Measurements from ENCODE around the gene PDE6B.
"Not testable (repeated sequence)": the region's sequence is repeated elsewhere in the genome, so short reads cannot be mapped to it uniquely, and the experiment has no call there.

PDE6B gene

DNA sequence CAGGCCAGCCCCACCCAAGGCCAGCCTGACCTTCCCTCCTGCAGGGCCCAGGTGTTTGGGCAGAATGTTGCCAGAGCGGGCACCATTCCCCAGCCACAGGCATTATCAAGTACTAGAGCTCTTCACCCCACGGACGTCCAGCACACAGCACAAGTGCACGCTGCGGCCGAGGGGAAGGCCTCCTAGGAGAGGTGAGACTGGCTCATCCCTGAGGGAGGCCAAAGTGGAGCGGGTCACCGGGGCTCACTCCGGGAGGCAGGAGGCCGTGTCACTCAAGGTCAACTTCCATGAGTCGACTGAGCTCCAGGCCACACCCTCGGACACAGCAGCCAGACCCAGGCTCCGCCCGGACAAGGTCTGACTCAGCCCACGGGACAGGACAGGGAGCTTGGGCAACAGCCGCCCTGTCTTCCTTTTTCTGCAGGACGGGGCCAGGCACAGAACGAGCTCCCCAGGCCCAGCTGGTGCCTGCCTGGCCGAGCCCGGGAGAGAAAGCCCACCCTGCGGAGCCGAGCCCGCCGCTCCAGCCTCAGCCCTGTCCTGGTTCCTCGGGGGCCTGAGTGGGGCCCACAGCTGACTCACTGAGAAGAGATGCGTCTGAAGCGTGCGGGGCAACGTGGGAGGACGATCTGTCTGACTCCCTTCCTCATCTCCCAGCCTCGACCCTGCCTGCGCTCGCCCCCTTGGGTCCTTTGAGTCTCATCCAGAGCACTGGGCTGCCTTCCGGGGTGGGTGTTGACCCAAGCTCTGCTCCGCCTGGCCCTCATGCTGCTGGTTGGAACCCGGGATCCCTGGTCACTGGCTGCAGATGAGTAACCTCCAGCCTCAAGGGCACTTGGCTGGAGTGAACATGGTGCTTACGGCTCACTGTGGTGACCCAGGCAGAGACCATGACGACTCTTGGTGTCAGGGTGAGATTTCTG, 61.9 kb downstream of the PDE6B start:
- no peak for DNase-seq

DNA sequence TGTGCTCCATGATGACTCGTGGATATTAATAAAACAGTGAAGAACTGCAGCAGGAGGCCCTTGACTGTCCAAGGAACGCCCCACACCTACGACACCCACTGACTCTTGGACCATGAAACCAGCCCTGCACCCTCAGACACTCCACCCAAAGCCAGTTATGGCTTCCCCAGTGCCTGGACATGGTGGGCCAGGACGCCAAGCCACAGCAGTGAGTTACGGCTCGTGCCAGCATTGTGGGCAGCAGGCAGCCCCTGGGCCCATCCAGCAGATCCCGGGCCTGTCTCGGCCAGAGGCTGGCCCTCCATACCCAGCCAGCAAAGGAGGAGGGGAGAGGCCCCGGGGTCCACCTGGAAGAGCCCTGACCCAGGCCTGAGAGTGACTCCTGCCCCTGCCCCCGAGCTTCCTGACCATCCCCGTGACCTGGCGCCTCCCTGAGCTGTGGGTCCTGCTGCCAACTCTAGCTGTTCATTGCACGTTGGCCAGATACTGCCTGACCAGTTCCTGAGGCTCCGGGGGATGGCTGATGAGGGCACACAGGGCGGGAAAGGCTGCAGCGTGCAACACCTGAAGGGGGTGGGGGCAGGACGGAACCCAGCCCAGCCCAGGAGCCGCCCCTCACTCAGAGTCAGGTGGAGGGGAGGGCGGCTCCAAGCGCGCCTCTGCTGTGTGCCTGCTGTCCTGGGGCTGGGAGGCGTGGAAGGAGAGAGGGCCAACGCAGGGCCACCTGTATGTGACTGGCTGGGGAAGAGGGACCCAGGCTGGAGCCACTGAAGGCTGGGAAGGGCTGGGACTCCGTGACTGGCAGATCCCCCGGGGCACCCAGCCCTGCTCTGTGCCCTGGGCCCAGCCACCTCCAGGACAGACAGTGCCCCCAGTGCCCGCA, 62.8 kb downstream of the PDE6B start:
- no peak for DNase-seq

DNA sequence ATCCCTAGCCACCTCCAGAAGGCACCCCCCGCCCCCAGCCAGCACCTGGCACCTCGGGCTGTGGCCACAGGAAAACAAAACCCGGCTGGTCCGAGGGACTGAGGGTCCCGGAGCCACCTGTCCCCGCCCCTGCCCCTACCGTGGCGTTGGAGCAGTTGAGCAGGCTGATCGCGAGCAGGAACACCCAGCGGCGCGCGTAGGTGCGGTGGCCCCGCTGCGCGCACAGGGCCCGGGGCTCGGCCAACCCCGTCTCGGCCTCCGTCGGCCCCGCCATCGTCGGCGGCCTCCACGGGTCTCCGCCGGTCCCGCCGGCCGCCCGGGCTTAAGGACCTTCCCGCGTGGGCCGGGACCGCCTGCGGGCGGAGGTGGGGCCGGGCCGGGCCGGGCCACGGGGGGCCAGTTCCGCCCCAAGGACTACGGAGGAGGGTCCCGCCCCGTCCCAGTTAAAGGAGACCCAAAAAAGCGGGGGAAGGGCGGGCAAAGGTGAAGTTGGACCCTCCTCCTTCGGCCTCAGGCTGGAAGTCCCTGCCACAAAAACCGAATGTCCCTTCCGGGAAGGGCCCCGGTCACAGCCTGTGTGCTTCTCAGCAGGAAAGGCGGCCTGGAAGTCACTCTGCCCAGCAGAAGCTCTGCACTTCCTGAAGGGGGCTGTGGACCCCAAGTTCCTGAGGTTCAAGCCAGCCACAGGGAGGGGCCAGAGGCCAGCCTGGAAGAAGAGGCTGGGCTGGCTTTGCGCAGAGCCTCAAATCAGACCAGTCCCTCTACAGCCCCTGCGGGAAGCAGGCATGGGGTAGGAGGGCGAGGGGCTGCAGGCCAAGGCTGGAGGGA, 63.7 kb downstream of the PDE6B start, which contains the start of gene SLC49A3:
Gene SLC49A3, minus strand, starts transcription at position 298 of the 828 bp plus-strand sequence. Its CDS starts 24 bp downstream, at position 274.
- DNase-seq: peak; percentile 20

DNA sequence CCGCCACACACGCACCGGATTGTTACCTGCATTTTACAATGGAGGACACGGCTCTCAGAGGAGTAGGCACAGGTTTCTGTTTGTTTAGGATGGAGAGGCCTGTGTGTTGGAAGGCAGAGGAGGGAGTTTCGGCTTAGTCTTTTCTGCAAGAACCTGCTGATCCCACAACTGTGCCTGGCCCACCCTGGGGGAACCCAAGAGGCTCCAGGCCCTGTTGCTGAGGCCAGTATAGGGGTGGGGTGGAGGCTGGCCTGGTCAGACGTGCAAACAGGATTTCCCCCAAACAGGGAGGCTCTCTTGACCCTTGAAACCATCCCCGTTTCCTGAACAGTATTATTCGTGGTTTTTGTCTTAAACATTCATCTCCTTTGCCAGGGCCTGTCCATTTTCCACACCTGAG, 64.3 kb downstream of the PDE6B start:
- DNase-seq: no peak

DNA sequence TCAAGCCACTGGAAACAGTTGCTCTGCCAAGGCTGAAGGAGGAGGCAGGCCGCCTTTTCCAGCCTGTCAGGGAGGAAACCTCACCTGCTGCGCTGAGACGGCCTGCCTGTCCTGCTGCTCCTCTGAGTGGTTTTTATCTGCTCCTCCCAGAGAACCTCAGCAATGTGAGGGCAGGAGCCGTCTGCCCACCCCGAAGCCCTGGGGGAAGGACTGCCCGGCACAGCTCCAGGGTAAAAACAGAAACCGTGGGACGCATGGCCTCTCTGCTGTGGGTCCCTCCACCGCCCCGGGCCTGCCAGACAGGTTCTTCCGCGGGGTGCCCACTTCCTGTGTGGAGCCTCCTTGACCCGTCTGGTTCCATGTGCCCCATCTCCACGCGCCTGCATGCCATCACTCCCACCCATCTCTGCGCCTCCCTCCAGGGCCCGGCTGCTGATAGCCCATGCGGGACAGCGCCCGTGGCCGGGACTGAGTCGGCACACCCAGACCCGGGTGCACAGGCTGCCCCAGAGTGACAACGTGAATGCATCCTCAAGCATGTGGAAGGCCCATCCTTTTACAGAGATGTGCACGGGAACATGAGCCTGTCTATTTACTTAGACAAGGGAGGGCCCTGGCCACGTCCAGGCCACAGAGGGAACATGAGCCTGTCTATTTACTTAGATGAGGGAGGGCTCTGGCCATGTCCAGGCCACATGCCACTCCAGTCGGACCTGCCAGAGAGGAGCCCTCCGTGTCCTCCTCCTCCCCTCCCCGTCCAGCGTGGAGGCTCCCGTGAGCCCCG, 67.6 kb downstream of the PDE6B start:
- DNase-seq: peak; percentile 36

DNA sequence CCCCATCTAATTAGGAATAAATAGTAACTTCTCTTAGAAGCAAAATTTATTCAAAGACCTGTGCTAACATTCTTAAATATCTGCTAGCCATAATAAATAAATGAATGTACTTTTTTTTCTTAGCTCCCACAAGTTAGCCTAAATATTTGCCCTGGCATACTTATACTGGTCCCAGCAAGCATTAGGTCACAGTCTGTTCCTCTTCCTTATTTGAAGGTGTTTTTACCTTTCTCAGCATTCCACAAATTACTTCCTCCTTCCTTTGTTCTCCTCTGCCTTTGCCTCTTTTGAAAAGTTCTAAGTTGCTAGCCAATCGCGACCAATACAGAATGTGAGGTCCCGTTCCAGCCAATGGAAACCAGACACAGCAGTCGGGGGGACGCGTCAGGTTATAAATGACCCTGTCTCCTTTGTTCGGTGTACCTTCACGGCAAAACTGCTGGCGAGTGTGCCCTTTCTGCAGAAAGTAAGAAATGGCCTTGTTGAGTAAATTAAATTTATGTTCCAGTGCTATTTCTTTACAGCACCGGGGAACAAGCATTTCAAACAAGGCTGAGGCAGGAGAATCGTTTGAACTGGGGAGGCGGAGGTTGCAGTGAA, 69.1 kb downstream of the PDE6B start:
- DNase-seq: not testable (repeated sequence)

DNA sequence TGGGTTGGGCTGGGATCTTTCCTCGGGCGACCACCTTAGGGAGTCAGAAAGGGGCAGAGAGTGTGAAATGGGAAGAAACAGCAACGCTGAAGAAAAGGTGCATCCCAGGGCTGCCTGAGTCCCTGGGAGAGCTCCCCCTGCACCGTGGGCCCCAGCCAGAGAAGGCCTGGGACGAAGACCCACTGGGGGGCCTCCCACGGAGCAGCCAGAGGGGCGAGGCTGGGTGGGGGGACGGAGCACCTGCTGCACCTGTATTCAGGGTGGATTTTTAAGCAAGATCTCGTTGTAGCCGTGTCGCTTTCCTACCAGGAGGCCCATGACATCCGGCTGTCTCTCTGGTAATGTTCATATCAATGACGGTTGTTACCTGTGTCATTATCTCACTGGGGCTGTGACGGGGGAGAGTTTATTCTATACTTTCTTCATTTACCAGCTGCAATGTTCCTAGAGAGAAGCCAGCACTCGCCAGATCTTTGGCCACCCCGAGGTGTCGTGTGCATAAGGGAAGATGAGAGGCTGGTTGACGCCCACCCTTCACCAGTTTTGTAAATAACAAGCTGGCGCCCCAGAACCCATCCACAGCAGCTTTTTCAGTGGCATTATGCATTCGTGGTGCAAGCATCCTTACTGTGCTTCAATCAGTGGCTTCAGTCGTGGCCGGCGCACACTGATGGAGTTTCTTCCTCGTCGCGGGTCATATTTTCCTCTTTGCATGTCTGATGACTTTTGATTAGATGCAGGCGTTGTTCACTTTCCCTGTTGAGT, 74.6 kb downstream of the PDE6B start:
- DNase-seq: no peak

GRCh38 chr4:700587-701264, 75.4 kb downstream of the PDE6B start:
- DNase-seq: no peak

- DNase-seq: no peak
Measured at GRCh38 chr4:702618-703048, 77.3 kb downstream of the PDE6B start.

GRCh38 chr4:703336-704197, 78.2 kb downstream of the PDE6B start:
- no peak for DNase-seq

- DNase-seq: no peak
Measured at GRCh38 chr4:704198-704891, 79.0 kb downstream of the PDE6B start.

DNA sequence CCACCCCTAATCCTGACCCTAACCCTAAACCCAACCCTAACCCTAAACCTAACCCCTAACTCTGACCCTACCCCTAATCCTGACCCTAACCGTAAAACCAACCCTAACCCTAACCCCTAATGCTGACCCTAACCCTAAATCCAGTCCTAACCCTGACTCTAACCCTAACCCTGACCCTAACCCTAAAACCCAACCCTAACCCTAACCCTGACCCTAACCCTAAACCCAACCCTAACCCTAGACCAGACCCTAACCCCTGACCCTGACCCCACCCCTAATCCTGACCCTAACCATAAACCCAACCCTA, 79.6 kb downstream of the PDE6B start:
- DNase-seq: no peak

DNA sequence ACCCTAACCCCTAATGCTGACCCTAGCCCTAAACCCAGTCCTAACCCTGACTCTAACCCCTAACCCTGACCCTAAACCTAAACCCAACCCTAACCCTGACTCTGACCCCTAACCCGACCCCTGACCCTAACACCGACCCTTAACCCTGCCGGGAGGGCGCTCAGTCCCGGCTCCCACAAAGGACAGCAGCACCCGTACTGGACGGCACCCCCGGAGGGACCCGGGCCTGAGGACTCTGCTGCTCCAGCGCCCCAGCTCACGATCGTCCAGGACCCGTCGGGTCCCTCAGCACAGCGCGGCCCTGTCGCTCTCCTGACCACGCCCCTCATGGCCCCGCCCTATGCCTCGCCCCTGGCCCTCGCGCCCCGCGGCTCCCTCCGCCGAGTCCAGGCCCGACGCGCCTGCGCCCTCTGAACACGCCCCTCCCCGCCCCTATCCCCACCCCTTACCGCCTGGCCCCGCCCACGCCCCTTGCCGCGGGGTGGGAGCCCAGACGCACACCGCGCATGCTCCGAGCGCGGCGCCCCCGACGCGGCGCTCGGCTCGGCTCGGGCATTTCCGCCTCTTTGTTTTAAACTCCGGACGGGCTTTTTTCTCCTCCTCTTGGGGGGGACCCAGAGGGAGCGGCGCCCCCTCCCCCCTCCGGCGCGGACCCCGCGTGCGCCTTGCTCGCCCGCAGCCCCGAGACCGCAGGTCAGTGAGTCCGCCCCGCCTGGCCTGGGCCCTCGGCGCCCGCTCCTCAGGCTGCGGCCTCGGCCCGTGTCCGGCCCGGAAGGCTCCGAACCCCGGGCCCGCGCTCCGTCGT, 80.1 kb downstream of the PDE6B start, which contains the start of gene PCGF3:
Gene PCGF3, plus strand, starts transcription at position 555 of the 805 bp plus-strand sequence. CDS start 27,849 bp downstream, outside the sequence.
- peak; percentile 94 for DNase-seq

- not testable (repeated sequence) for DNase-seq
Measured at GRCh38 chr4:706083-706633, 80.8 kb downstream of the PDE6B start.

DNA sequence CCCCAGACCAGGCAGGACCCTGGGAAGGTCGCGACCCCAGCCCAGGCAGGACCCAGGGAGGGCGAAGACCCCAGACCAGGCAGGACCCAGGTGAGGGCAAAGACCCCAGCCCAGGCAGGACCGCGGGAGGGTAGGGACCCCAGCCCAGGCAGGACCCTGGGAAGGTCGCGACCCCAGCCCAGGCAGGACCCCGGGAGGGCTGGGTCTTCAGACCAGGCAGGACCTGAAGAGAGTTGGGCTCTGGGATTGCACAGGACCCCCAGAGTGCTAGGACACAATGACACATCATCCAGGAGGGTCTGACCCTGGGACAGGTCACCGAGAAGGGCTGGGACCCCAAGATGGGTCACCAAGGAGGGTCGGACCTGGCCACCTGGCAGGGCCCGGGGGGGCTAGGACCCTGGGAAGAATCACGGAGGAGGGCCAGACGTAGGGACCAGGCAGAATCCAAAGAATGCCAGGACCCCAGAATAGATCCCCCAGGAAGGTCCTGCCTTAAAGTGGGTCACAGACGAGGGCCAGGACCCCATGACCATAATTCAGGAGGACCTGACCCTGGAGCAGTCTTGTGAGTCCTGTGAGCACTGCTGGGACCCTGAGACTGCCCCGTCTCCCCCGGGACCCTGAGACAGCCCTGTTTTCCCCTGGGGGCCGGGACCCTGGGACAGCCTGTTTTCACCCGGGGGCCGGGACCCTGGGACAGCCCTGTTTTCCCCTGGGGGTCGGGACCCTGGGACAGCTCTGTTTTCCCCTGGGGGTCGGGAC, 81.6 kb downstream of the PDE6B start:
- no peak for DNase-seq

GRCh38 chr4:707929-708630, 82.7 kb downstream of the PDE6B start:
- no peak for DNase-seq
